Fibroblast of skin of right biceps (primary cell): Measurements from ENCODE around the gene BAG5.
"Not testable (repeated sequence)": the region's sequence is repeated elsewhere in the genome, so short reads cannot be mapped to it uniquely, and the experiment has no call there.

Source experiments
- DNase-seq: peaks from one replicate; pipeline ENCODE4 v3.0.0-alpha.2; 2013

BAG5 gene, protein sequence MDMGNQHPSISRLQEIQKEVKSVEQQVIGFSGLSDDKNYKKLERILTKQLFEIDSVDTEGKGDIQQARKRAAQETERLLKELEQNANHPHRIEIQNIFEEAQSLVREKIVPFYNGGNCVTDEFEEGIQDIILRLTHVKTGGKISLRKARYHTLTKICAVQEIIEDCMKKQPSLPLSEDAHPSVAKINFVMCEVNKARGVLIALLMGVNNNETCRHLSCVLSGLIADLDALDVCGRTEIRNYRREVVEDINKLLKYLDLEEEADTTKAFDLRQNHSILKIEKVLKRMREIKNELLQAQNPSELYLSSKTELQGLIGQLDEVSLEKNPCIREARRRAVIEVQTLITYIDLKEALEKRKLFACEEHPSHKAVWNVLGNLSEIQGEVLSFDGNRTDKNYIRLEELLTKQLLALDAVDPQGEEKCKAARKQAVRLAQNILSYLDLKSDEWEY

DNA sequence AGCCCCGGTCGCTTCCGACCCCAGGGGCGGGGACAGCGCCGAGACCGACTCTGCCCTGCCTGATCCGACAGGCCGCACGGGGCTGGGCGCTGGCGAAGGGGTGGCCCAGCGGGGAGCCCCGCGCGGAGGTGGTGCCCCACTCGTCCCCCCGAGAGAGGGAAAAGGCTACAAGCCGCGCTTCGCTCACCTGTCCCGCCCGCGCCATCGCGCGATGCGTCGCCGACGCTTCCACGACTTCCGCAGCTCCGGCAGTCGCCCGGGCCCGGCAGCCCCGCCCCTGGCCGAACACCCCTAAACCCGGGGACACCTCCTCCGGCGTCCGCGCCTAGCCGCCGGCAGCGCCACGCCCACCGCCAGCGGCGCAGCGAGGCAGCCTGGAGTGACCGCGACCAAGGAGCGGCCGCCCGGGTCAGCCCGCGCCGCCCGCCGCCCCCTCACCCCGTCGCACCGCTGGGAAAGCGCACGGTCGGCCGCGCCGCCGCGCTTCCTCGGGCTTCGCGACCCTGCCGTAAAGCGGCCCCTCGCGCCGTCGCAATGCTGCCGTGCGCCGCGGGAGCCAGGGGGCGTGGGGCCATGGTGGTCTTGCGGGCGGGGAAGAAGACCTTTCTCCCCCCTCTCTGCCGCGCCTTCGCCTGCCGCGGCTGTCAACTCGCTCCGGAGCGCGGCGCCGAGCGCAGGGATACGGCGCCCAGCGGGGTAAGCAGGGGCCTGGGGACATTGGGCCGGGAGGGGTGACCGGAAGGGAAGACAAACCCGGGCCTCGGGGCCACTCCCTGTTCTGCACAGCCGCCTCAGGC, at the start of gene BAG5, which contains the start of gene COA8:
Gene BAG5 (minus strand): TSS at position 229 of the 797 bp plus-strand sequence. CDS start 1,493 bp downstream, outside the sequence.
Gene COA8 (plus strand): TSS at position 532 of the 797 bp plus-strand sequence. CDS start 42 bp downstream, at position 574.
- DNase-seq = peak; percentile 85

DNA sequence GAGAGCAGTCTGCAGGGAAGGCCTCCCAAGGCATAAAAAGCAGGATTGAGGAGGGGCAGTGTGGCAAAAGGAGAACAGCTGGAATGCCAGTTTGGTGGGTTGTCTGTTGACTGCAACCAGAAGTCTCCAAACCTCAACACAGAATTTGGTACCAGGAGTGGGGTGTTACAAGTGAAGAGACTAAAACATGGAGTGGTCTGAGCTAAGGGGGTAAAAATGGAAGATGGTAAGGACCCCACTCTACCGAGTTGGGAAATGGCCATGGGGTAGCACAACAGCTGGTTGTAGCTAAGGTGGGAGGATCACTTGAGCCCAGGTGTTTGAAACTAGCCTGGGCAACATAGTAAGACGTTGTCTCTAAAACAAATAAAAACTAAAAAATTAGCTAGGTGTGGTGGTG, 48.8 kb upstream of the BAG5 start:
- no peak for DNase-seq

DNA sequence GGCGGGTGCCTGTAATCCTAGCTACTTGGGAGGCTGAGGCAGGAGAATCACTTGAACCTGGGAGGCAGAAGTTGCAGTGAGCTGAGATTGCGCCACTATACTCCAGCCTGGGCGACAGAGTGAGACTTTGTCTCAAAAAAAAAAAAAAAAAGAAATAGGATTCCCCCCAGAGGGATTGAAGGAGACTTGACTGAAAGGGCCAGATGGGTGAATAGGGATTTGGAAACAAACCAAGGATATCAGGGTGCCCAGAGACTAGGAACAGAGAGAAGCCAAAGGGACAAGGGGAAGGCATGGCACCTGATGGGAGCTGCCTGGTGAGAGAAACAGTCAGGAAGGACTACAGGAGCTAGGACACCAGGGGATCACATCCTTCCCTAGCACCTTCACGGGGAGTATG, 46.6 kb upstream of the BAG5 start:
- DNase-seq = not testable (repeated sequence)

DNA sequence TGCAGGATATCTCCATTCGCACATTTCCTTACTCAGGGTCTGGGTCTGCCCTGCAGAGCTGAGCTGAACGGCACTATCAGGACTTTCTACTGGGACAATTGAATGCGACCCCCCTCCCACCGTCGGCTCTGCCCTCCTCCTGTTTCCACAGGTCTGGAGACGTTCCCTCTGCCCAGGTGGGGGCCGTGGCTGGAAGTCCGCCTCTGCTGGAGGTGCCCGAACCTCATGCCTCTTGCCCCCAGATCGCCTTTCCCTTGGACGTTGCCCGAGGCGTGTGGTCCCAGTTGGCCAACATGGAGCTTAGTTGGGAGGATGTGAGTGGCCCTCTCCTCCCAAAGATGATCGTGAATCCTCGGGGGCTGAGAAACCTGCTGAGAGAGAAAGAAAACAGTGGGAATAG, 45.4 kb upstream of the BAG5 start:
- no peak for DNase-seq

DNA sequence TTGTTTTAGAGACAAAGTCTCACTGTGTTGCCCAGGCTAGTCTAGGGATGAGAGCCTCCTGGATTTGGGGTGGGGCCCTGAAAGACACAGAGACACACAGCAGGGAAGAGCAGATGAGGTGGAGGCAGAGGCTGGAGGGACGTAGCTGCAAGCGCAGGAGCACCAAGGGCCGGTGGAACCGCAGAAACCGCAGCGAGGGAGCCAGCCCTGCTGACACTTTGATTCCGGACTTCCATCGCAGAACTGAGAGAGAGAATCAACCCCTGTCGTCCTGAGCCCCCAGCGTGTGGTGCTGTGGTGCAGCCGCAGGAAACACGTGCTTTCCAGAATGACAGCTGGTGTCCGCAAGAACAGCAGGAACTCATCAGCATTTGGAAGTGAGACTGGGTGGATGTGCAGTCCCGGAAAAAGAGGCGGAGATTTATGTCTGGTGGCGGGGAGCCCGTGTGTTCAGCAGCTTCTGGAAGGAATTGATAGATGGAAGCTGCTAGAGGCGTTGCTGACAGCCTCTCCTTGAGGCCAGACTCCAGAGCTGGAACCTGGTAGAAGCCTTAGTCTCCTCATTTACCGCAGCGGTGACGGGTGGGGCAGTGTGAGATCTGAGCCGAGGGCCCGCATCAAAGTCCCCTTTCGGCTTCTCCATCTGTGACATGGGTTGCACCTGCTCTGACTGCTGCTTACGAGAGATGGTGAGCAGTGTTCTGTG, 44.7 kb upstream of the BAG5 start:
- DNase-seq = peak; percentile 92

DNA sequence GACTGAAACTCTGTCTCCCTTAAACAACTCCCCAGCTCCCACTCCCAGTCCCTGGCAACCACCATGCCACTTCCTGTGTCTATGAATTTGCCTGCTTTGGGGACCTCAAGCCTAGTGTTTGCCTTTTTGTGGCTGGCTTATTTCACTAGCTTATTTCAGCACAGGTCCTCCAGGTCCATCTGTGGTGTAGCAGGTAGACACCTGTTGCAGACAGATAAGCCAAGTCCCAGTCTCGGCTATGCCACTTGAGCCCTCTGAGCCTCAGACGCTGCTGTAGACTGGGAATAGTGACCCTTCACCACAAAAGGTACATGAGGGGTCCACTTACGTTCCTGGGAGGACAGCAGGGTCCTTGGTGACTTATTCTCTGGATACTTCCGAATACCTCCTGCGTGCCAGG, 42.2 kb upstream of the BAG5 start:
- DNase-seq = no peak

DNA sequence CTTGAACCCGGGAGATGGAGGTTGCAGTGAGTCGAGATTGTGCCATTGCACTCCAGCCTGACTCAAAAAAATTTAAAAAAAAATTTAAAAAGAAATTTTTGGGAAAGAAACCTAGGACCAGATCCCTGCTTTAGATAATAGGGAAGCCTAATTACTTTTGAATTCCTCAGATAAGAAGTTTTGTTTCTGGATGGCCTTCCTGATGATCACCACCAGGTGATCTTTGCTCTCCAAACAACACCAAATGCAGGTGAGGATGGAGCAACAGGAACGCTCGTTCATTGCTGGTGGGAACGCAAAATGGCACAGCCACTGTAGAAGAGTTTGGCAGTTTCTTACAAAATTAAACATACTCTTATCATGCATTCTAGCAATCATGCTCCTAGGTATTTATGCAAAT, 38.0 kb upstream of the BAG5 start:
- DNase-seq = no peak

DNA sequence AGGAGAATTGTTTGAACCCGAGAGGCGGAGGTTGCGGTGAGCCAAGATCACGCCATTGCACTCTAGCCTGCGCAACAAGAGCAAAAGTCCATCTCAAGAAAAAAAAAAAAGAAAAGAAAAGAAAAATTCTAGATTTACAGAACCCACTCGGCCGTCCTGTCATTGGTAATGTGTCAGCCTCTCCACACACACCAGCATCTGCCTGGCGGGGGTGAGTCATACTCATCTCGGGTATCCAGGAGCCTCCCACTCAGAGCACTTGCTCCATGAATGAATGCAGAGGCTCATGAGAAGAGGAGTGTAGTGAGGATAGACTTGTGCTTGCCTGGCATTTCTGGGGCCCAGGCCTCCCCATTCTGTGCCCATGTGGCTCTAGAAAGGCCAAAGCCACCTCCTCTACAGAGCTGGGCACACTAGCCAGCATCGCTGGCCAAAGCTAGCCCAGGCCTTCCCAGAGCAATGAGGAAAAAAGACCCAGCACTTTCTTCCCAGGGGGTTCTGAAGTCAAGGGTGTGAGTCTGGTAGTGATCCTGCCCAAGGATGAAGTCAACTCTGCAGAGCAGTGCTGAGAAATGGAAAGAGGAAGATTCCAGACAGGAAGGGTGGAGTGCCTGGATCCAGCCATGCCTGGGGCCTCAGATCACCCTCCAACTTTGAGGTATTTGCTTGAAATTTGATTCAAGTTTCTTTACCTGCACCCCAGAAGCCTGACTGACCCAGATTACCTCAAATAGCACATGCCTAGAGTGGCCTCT, 35.3 kb upstream of the BAG5 start:
- peak; percentile 83 for DNase-seq

DNA sequence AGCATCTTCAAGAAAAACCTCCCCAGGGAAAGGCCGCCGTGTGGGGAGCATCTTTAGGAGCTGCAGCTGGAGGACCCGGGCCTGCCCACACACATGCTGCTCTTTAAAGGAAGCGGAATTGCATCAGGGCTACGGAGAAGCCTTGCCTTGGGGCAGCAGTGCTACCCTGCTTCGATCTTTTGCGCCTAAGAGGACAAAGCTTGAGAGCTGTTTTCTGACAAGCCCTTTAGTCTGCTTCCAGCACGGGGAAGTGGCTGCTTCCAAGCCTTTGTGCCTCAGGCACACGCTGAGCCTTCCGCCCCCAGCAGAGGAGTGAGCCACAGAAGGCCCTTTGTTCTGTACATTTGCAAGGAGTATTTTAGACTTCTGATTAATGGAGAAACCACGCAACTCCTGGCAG, 31.8 kb upstream of the BAG5 start:
- DNase-seq = peak; percentile 58

DNA sequence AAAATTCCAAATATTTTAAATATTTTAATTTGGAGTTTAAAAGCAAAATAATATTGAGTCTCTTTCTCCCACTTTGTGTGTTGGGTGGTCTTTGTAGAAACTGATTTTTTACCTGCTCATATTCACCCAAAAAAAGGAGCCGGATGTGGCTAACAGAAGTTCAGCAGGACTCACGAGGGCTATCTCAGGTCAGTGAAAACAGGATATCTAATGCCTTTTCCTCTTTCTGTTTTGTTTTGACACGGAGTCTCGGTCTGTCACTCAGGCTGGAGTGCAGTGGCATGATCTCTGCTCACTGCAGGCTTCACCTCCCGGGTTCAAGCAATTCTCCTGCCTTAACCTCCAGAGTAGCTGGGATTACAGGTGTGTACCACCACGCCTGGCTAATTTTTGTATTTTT, 31.1 kb upstream of the BAG5 start:
- no peak for DNase-seq

DNA sequence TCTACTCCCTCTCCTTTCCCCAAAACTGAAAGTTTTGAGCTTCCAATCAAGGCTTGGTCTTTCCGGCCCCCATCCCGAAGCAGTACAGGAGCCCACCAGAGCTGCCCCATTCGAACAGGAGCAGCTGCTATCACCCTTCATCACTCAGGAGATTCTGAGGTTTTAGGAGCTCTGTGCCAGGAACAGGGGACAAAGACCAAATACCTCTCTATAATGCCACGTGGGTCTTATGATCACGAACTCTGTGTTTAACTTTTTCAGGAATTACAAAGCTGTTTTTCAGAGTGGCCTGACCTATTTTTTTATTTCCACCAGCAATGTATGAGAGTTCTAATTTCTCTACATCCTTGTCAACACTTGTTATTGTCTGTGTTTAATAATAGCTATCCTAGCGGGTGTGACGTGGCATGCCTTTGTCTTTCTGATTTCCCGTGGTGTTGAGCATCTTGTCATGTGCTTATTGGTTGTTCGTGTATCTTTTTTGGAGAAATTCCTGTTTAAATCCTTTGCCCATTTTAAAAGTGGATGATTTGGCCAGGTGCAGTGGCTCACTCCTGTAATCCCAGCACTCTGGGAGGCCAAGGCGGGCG, 22.0 kb upstream of the BAG5 start:
- no peak for DNase-seq

DNA sequence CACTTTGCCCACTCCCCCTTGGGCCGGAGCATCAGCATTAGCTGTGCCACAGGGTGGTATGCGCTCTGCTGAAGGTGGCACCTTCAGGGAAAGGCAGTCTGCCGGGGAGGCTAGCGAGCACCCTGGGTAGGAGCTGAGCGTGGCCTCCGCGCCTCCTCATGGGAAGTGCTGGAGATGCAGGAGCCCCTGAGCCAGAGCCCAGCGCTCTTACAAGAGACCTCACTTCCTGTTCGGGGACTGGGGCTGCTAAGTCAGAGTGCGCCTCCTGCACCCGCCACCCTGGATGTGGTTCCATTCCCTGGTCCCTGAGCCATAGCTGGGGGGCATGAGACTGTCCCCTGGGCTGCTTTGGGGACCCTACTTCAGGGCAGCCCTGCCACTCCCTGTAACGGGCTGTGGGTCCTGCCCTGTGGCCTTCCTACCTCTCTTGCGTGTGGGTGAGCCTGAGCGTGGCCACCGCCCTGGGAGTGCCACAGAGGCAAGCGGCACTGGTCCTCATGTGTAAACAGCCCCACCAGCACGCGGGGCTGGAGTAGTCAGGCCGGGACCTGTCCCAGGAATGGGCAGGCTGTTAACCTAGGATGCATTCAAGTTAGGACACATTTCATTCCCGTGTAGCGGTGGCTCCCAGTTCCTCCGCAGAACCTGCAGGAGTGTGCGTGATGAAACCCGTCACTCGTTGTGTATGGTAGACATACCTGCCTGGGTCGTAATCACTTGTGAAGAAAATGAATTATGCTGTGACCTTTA, 19.7 kb upstream of the BAG5 start:
- DNase-seq = no peak

DNA sequence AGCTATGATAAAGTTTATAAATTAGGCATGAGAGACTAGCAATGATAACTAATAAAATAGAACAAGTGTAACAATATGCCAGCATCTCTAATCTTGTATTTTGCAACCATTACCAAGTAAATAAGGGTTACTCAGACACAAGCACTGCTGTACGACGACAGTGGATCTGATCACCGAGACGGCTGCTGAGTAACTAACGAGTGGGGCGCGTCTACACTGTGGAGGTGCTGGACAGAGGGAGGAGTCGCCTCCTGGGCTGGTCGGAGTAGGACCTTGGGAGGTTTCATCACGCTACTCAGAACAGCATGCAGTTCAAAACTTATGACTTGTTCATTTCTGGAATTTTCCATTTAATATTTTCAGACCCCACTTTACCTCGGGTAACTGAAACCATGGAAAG, 18.7 kb upstream of the BAG5 start:
- no peak for DNase-seq

DNA sequence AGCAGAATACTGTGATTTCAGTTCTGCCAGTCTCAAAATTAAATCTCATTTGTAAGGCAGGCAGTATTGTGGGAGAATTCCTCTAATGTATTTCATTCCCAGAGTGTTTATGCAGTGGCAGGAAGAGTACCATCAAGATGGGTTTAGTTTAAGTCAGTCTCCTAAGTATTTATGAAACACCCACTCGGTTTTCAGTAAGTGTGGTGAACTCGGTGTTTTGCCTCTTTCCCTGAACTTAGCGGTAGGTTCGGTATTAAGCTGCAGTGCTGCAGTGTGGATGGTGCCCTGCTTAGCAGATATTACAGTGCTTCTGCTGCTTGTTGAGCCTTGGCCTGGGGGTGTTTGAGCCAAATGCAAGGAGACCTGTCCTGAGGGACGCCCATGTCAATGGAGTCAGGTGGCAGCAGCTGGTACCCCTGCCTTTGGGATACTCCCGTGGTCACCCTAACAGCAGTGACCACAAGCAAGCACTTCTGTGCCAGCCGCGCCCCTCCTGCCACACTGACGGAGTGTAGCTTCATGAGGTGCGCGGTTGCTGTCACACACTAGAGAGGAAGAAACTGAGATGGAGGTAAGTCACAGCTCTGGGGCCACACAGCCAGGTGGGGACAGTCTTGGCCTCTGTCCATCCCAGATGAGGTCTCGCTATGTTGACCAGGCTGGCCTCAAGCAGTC, 16.1 kb upstream of the BAG5 start:
- no peak for DNase-seq

DNA sequence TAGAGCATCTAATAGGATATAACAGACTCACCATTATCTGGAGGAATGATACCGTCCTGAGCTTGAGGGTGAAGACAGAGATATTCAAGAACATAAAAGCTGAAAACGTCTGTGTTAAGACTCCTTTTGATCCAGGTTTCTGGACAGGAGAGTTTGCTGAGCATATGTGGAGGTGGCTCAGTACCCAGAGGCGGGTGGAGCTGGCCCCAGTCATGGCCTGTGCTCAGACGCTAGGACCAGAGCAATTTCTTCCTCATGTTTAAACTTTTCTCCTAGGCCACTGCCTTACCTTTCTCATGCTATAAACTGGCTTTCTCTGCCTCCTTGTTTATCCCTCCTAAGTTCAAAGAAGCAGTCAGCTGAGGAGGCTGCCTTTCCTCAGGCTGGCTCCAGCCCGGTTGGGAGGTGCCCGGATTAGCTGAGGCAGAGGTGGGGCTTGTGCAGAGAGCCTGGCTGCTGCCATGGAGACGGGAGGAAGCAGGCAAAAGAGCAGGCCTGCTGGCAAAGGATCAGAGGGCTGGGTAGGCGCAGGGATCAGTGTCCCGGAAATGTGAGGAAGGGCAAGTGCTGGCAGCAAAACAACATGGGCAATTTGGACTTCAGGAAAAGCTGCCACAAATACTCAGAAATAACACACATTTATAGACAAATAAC, 14.0 kb upstream of the BAG5 start:
- DNase-seq = peak; percentile 69

DNA sequence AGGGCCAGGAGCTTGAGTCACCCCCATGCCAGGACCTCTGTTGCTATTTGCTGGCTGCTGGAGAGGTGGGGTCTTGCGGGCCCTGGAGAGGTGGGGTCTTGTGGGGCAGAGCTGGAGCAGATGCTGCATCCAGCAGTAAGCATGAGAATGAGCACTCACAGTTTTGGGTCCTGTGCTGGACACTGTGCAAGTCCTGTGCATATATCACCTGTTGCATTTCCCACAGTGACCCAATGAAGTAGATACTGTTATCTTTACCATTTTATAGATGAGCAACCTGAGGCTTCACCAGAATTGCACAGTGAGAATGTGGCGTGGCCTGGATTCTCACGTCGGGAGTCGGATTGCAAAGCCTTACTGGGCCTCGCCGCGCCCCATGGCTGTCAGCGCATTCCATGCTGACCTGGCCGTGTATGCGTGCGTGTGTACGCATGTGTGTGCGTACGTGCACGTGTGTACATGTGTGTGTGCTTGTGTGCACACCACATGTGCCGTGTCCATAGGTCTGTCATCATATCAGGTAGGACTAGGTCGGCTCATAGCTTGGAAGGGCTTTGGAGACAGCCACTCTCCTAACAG, 12.3 kb upstream of the BAG5 start:
- DNase-seq = no peak

DNA sequence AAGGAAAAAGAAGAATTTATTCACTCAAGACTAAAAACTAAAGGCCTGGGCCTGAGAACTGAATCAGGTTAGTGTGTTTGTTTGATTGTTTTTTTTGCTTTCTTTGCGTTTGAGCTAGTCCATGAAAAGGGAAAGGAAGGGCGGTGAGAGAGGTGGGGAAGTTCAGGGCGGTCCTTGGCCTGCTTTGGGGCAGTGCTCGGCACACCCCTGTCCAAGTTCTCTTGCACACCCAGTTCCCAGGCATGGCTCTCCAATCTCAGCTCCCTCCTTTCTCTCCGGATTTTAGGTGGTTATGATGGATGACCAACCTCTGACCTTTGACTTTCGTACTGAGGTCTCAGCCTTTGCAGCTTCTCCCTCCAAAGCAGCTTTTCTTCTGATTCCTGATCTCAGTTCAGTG, 11.6 kb upstream of the BAG5 start:
- DNase-seq = no peak

DNA sequence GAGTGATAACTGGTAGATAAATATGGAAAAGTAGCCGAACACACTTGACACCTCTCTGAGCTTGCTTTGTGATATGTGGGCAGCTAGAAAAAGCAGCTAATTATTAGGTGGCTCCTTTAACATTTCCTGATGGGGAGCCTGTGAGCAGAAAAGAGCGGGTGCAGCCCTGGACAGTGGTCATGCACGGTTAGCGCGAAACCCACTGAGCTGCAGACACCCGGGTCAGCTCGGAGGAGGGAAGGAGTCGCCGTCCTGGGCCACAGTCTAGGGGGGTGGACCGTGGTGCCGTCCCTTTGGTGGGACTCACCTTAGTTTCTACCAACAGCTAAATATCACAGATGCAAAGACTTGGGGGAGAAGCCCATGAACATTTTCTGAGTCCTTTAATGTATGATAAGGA, 7.0 kb upstream of the BAG5 start:
- DNase-seq = no peak

DNA sequence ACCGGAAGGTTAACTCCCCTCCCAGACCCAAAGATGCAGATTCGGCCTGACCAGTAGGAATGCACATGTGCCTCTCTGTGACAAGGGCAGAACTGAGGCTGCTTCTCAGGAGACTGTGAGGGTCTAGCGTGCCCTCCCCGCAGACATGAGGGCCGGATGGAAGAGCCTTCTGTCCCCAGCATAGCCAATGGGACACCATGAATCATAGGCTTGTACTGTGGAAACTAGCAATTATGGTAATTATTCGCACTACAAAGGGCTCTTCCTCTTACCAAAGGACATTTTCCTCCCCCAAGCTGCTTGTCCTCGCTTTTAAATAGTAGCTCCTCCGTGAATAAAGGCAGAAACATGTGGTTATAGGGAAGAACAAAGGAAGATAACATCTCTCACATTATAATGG, 6.5 kb upstream of the BAG5 start:
- no peak for DNase-seq
